ENCODE measurements around the gene PALLD.
A peak's percentile ranks its signal among the peaks of the same experiment; 100 is the strongest.

Gene PALLD

DNA sequence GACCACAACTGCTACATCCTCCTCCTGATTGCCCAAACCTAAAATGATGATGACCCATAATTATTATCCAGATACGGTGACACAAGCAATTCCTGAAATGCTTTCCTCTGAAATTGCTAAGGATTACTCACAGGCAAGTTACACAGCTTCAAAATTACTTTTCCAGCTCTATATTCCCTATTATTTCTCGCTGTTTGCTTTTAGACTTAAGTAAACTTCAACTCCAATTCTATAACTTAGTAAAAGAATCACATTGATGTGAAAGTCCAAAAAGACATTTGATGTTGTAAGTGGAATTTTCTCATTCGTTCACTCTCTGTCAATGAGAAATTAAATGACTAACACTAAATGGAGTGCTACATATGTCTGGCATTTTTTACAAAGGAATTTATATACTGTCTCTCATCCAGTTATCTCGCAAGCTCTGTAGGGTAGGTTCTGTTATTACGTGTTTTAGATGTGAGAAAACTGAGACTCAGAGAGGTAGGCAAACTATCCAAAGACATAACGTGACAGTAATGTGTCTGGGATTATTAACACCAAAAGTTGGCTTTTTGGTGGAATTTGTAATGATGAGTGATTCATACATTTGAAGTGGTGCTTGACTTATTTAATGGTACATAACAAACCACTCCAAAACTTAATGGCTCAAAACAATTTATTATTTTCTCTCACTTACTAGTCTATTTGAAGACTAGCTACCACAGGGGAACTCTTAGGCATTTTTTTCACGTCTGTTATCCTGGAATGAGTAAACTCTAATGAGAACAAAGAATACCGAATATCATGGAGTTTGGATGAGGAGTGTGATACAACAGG, 31.5 kb downstream of the PALLD start:
- DNase-seq: no peak

DNA sequence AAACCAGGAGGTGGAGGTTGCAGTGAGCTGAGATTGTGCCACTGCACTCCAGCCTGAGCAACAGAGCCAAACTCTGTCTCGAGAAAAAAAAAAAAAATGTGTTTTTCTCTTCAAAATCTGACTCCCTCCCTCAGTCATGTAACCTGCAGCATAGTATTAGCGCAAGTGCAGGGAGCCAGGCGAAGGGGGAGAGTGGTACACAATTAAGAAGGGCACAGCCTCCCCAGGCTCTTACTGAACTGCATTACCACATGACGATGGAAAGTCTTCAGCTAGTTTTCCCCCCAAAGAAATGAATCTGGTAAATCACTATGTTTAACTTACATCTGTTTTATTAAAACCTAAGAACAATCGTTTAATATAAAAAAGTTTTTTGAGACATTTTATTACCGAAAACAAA, 32.4 kb downstream of the PALLD start:
- DNase-seq: no peak

DNA sequence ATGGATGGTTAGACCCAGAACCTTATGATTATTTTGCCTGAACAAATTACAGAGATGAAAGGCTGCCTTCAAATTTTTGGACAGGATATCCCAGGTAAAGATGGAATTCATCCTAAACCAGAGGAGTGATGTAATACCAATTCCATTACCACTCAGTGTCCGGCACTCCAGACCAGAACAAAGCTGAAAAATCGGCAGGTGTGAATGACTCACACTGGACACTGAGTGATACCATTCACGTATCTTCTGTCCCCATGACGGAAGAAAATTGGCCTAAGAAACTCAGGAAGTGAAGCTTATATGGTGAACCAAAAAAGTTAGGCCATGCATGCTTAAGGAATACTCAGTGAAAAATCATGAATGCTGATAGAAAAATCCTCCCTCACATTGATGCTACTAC, 34.5 kb downstream of the PALLD start:
- no peak for DNase-seq

DNA sequence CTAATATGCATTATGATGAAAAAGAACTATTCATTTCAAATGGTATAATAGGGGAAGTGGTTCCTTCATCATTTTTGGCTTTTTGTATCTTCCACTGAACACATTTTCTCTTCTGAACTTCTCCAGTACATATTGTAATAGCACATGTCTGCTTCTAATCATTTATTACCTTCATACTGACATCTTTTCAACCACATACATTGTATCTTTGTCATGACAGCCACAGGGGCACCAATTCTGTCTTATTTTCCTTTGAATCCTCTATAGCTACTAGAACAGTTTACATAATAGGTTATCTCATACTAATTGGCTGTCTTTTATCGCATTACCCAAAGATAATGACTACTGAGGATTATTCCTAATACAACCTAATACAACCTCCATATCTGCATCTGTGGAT, 37.7 kb downstream of the PALLD start:
- no peak for DNase-seq

DNA sequence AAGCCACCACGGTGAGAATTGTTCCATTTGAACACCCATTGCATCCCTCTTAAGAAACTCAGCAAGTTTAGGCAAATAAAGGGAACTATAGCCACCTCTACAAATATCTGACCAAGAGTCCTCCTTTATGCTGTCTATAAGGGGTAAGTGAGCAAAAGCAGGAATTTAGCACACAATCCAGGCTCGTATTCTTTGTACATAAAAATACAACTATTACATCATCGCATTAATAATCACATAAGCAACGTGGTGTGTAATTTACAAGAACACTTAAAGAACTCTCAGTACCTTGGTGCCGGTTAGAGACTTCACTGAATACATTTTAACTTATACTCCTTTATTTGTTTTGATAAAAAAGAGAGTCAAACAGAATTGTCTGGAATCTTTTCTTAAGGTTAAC, 38.8 kb downstream of the PALLD start:
- DNase-seq: no peak

DNA sequence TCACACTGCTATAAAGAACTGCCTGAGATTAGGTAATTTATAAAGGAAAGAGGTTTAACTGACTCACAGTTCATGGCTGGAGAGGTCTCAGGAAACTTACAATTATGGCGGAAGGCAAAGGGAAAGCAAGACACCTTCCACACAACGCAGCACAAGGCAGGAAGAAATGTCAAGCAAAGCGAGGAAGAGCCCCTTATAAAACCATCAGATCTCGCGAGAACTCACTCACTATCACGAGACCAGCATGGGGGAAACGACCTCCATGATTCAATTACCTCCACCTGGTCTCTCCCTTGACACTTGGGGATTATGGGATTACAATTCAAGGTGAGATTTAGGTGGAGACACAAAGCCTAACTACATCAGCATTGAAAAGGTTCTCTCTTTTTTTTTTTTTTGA, 39.6 kb downstream of the PALLD start:
- no peak for DNase-seq

DNA sequence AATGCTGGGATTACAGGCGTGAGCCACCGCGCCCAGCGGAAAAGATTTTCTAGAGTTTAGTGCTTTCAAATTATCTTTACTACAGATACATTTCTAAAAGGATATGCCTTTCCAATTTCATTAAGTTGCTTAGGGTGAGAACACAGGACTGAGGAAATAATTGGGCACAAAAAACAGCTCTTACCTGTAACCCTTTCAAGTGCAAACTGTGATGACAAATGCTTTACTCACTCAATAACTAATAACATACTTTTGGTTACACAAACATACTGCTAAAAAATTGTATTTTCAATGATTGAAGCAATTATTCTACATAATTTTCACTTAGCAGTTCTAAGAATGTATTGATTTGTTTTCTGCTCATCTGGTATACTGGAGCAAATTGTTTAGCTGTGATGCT, 40.2 kb downstream of the PALLD start:
- DNase-seq: no peak

DNA sequence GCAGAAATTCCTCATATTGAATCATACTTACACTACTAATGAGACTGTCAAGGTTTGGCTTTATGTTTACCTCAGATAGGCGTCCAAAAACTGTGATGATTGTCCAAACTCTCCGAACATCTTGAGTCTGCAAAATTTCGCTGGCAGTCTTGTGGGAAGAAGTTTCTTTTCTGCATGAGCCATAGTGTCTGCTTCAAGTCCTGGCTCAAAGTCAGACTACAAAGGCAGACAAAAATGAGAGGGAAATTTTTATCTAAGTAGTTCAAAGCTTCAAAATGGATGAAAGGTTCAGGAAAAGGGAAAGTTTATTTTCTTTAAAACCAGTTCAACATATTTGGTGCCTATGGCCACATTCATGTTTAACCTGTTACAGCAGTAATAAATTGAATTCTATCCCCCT, 40.7 kb downstream of the PALLD start:
- DNase-seq: no peak

DNA sequence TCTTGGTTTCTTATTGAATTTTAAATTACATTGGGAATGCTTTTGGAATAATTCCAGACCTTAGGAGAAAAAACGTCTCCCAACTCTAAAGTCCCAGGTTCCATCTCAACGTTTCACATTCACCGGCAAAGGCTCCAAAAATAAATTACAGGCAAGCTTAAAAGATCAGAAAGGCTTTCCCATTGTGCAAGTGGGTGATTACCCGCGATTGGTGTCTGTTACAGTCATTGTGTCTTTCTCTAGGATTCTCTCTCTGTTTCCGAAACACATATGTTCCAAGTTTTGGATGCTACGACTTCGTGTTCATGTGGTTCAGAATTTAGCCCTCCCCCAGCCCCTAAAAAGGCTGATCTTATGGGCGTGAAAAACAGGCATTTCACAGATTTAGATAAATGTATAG, 41.8 kb downstream of the PALLD start:
- no peak for DNase-seq

DNA sequence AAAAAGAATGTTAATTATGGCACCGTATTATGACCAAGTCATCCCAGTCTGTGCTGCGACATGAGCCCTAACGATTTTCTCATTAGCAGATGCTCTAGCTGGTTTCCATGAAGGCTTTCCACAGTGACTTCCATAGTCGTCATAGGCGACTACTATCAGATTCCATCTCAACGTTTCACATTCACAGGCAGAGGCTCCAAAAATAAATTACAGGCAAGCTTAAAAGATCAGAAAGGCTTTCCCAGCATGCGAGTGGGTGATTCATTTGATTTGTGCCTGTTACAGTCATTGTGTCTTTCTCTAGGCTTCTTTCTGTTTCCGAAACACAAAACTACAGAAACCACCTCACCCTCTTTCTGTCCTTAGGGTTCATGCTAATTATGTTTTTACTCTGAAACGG, 43.2 kb downstream of the PALLD start:
- DNase-seq: no peak

DNA sequence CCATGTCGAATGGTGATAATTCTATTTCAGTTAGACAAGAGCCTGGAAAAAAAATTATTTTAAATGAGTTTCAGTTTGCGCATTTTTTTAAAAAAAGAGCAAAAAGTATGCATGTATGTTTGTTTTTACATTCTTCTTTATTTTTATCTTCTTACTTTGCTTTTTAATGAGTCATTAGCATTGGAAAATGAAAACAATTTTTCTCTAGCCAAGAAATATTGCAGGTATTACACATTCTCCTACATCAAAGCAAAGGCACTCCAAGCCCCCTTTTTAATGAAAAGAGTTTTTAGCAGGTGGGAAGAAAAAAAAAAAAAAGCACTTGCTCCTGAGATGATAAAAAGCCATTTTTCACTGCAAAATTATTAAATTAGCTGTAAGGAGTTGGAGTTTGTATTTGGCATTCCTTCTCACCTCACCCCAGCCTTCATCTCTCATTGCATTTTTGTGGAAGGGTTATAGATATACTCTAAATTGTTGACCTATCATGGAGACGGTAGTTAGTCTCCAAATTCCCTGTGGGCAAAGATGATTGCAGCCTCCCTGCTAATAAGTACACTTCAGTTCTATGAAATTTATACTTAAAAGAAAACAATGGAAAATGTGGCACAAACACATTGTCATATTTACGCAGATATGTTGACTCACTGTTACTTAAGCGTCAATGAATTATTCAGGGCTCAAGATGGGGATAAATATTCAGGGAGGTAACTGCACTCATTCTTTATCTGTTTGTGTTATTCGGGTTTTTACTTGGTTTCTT, 43.8 kb downstream of the PALLD start:
- DNase-seq: no peak

DNA sequence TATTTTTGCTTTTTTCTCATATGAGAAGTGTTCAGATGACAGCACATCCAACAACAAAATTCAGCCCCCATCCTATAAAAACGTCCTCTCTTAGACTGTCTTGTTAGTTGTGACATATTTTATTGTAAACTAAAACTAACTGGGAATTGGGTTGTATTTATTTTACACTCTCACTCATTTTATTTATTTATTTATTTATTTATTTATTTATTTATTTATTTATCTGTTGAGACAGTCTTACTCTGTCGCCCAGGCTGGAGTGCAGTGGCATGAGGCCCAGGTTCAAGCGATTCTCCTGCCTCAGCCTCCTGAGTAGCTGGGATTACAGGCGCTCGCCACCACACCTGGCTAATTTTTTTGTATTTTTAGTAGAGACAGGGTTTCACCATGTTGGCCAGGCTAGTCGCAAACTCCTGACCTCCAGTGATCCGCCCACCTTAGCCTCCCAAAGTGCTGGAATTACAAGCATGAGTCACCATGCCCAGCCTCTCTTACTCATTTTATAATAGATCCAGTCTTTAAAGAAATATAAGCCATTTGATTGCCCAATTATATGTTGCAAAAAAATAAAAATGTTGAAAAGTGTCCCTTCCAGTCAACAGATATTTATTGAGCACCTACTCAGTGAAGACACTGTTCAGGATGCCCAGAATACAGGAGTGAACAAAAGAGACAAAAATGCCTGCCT, 44.6 kb downstream of the PALLD start:
- no peak for DNase-seq

DNA sequence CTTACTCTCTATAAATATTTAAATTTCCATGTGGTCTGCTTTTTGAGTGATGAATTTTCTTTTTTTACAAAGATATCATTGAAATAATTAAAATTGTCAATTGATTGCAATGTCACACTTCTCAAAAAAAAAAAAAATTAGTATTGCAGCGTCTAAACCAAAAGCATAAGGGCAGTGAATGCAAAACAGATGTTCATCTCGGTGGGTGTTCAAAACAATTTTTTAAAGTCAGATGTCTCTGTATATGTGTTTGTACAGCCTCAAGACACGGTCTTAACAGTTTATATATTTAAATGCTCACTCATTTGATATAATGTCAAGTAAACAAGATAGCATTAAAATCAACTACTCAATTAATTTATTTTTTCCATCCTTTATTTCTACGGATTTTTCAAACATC, 52.3 kb downstream of the PALLD start:
- no peak for DNase-seq

DNA sequence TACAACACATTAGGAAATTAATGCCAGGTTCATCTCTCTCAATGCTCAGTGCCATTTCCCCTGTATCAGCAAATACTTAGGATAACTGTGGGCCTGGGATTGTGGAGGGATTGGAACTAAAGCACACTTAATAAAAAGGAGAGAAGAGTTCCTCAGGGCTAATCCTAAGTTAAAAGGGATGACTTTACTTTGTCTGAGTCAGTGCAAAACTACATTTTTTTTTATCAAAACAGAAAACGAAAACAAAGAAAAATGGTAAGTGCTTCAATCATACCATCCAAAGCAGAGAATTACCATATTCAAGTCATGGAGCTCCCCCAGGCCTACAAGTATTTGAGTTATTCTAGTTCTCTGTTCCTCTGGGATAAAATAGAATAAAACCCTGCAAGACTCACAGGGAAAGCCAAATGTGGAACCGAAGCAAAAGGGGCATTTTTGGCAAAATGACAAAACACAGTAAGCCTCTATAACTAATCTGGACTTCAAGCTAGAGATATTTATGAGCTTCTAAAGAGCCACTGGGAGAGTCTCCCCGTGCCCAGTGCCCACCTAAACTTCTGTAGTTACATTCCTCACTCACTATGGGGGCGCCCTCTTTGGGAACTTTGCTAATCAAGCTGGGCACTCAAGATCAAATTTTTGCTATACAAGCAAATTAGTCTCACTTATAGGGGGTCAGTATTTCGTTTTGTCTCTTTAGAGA, 53.4 kb downstream of the PALLD start:
- DNase-seq: no peak

DNA sequence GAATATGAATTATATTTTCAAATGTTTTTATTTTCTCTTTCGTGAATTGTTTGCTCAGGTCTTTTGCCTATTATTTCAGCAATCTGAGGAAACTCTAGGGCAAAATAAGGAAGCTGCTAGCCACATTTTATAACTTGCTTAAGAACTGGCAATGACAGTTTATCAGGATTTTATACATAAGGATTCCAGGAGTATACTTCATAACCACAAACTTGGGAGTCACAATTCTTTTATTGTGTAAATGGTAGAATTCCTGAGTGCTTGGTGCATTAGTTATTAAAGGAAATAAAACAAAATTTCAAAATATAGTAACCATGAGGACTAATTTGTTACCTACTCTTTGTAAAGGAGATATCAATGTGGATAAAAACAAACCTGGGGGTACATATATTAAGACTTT, 54.4 kb downstream of the PALLD start:
- DNase-seq: no peak

DNA sequence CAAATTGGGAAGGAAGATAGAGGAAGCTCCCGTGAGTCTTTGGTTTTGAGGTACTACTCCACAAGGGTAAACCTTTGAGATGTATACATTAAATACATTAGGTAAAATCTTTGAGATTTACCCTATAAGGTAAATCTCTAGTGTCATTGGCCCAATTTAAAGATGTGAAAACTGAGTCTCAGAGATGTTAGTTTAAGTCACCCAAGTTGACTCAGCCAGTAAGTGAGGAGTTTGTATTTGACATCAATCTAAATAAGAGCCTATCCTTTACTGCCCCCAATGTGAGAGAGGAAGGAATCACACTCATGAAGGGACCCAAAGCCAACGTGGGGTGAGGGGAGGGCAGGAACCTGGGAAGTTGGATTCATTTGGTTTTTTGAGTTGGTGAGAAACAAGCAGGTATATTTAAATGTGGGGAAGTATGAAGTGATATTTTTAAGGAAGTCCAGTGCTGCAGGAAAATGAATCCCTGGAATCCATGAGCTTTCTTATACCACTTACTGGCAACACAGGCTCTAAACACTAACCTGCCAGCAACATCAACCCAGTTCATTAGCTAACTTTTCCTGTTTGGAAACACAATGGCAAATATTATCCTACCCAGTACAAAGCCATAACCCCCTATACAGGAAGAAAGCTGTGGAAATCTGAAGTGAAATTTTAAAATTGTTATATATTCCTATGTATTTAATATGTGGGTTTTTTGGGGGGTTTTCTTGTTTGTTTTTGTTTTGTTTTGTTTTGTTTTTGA, 55.3 kb downstream of the PALLD start:
- DNase-seq: peak; percentile 21

DNA sequence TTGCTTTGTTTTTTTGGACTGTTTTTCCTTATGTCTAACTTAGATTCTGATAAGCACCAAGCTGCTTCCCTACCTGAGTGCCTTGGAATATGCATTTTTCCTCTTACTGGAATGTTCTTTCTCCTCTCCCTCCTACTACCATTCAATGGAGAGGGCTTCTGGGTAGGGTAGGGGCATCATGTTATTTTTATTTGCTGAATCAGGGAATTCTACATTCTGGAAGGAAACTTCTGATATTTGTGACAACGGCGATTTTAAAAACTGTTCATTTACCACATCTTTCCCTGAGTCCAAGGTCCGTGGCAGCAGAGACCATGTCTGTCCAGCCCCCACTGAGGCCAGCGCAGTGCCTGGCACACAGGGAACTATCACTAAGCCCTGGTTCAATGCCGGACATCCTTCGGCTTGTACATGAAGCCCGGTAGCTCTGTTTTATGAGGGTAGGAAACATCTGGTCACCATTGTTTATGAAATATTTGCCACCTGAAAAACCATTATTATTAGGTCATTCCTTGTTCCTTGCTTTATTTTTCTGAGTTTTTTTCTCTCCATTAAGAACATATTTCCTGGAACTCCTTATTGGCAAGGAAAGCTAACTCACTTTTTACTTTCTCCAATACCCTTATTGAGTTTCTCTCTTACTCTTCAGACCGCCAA, 57.0 kb downstream of the PALLD start:
- DNase-seq: no peak

DNA sequence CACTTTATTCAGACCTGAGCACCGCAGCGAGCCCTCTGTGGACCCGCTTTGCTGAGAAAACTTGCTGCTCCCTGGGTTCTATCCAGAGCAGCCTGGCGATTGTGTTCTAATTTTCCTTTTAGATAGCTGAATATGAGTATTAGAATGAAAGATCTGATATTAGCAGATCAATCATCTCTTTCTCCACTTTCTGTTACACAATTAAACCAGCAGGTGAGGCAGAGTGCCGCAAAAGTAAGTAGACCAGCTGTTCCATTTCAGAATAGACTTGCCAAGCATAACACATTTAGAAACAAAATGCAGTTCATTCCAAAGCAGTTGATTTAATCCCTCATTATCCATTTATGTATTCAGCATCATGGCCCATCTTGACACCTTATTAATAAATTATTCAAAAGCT, 58.6 kb downstream of the PALLD start:
- DNase-seq: no peak

DNA sequence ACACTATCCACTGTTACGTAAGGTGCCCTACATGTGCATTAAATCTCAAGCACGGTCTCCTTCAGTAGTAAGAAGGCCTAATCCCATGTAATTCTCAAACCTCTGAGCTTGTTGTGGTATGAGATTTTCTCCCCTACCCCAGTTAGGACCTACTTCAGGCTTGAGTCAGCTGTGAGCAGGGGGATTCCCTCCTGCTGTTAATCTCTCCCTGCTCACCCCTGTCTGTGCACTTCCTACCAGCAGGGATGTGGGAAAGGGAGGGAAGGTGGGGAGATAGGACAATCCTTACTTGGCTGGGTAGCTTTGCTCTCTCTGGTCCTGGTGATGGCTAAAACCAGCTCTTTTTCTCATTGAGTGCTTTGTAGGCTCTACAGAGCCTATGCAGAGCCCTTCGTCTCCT, 60.8 kb downstream of the PALLD start:
- DNase-seq: no peak

DNA sequence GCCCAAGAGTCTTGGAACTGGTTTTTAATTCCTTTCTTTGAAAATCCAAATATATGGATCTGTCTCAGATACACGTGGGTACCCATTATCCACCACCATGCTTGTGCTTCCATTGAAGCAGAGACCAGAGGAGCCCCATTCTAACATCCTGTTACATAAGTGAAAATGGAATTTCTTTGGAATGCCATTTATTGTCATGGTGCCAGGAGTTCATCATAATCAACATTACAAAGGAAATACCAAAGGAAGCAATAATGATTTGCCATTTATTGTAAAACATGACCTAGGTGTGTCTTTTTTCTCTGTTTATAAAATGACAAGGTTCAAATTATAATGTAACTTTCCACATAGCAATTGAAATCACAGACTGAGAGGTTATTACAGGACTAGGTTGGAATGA, 61.7 kb downstream of the PALLD start:
- no peak for DNase-seq

DNA sequence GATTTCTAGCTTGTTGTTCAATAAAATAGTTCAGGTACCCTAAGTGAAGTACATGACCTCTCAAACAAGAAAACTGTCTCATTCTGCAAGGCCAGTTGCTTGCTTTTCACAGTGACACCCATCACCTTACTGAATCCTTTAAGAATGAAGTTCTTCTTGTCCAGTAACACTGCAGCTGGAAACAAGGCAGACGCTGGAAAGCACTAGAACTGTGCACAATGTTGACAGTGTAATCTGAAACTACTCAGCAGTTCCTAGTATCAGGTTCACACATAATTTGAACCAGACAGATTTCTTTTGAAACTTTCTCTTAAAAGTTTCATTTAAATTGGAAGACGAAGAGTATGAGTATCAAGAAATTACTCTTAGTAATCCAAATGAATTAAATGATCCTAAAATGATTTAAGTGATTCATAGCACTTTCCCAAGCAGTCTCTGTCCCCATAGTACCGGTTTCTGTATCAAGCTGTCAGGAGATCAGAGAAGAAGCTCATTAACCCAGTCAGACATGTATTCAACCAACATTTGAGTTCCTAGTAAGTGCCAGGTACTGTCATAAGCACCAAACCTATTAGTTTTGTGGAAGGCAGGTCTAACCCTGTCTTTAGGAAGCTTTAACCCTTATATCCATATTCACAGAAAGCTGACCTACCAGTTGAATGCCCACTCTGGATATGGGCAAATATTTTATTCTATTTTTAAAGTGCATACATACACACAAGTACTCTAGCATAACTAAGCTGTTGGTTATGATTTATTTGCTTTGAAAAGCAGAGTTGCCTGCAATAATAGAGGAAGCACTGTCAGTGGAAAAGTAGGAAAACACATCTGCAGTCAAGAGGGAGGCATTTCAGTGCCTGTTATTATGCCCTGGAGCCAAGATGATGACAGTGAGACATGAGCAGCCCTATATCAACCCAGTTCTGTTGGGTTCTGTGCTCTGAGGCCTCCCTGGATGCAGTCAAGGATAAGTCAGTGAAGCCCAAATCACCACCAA, 63.6 kb downstream of the PALLD start:
- no peak for DNase-seq
